ENCODE results near the gene RPL19.

RPL19 gene

GRCh38 chr17:39212195-39212810 lies 12.2 kb downstream of the RPL19 start:
- TF ChIP-seq CTCF (IDR thresholded peaks at IDR 0.05; ENCODE audit: low read depth, low read length, missing control alignments), result no peak

GRCh38 chr17:39212841-39213480 lies 12.9 kb downstream of the RPL19 start:
- in situ Hi-C loops (cut with HindIII; ENCODE audit: low sequenced_read_pairs), result no loop called here
- TF ChIP-seq CTCF (IDR thresholded peaks at IDR 0.05; ENCODE audit: low read depth, low read length, missing control alignments), result no peak
- DNase-seq (ENCODE audit: low read depth), result no peak
- H3K4me3 ChIP-seq (ENCODE audit: low read depth, low read length), result no peak overlapping the region

More at GRCh38 chr17:39212195-39212810, 12.2 kb downstream of the RPL19 start:
- no peak overlapping the region for H3K4me3 ChIP-seq (ENCODE audit: low read depth, low read length)
- no peak for DNase-seq (ENCODE audit: low read depth)
- in situ Hi-C loops (cut with HindIII; ENCODE audit: low sequenced_read_pairs), result no loop called here

- in situ Hi-C loops (cut with HindIII; ENCODE audit: low sequenced_read_pairs), result no loop called here
- no peak for TF ChIP-seq CTCF (IDR thresholded peaks at IDR 0.05; ENCODE audit: low read depth, low read length, missing control alignments)
Observed at GRCh38 chr17:39213852-39214251, 13.8 kb downstream of the RPL19 start.

GRCh38 chr17:39217734-39218369 lies 17.8 kb downstream of the RPL19 start:
- TF ChIP-seq CTCF (IDR thresholded peaks at IDR 0.05; ENCODE audit: low read depth, low read length, missing control alignments), result no peak
- DNase-seq (ENCODE audit: low read depth), result no peak
- in situ Hi-C loops (cut with HindIII; ENCODE audit: low sequenced_read_pairs), result no loop called here
- H3K4me3 ChIP-seq (ENCODE audit: low read depth, low read length), result no peak overlapping the region

More at GRCh38 chr17:39213852-39214251, 13.8 kb downstream of the RPL19 start:
- DNase-seq (ENCODE audit: low read depth), result no peak
- H3K4me3 ChIP-seq (ENCODE audit: low read depth, low read length), result no peak overlapping the region

GRCh38 chr17:39218906-39219305 lies 18.8 kb downstream of the RPL19 start:
- no peak for DNase-seq (ENCODE audit: low read depth)

More at GRCh38 chr17:39218906-39219305, 18.8 kb downstream of the RPL19 start:
- no peak overlapping the region for H3K4me3 ChIP-seq (ENCODE audit: low read depth, low read length)
- in situ Hi-C loops (cut with HindIII; ENCODE audit: low sequenced_read_pairs), result no loop called here
- TF ChIP-seq CTCF (IDR thresholded peaks at IDR 0.05; ENCODE audit: low read depth, low read length, missing control alignments), result no peak

All from astrocyte of the cerebellum (primary cell).